H9 (cell line): ENCODE measurements around the gene SCFD2. TPM values are rescaled to one million over a fixed set of nuclear protein-coding genes. Genes with fewer than 3 reads are reported as not detected.

Experiments used
- DNase-seq: peaks from one replicate; pipeline ENCODE4 v3.0.0-alpha.2; 2017
- H2AFZ ChIP-seq: one replicate; pipeline ENCODE4 v1.6.1; 2013; ENCODE audit warnings: mild to moderate bottlenecking, low read length, control low read depth, moderate library complexity
- H2AK5ac ChIP-seq: 2 replicates; pipeline ENCODE4 v1.6.1; 2013; ENCODE audit warnings: low read length, control low read depth, mixed read lengths; ENCODE audit not compliant: insufficient read length
- H2BK120ac ChIP-seq: one replicate; pipeline ENCODE4 v1.6.1; 2013; ENCODE audit warnings: low read depth, mild to moderate bottlenecking, low read length, control low read depth, inconsistent platforms; ENCODE audit not compliant: poor library complexity, severe bottlenecking
- H2BK12ac ChIP-seq: 2 replicates; pipeline ENCODE4 v1.6.1; 2013; ENCODE audit warnings: low read length, control low read depth, mixed read lengths, low read depth; ENCODE audit not compliant: insufficient read length
- H2BK15ac ChIP-seq: 2 replicates; pipeline ENCODE4 v1.6.1; 2013; ENCODE audit warnings: low read depth, low read length, control low read depth
- H2BK20ac ChIP-seq: one replicate; pipeline ENCODE4 v1.6.1; 2013; ENCODE audit warnings: low read depth, mild to moderate bottlenecking, low read length, control low read depth, inconsistent platforms; ENCODE audit not compliant: poor library complexity, severe bottlenecking
- H2BK5ac ChIP-seq: 2 replicates; pipeline ENCODE4 v1.6.1; 2013; ENCODE audit warnings: low read length, control low read depth, mixed read lengths; ENCODE audit not compliant: insufficient read length
- H3K14ac ChIP-seq: 2 replicates; pipeline ENCODE4 v1.6.1; 2013; ENCODE audit warnings: low read length, control low read depth; ENCODE audit not compliant: insufficient read depth
- H3K18ac ChIP-seq: 2 replicates; pipeline ENCODE4 v1.6.1; 2013; ENCODE audit warnings: low read depth, mild to moderate bottlenecking, mixed read lengths, low read length, control low read depth; ENCODE audit not compliant: insufficient read length
- H3K23ac ChIP-seq: 2 replicates; pipeline ENCODE4 v1.6.1; 2013; ENCODE audit warnings: low read length, control low read depth, mixed read lengths, low read depth; ENCODE audit not compliant: insufficient read length
- H3K23me2 ChIP-seq: 2 replicates; pipeline ENCODE4 v1.6.1; 2013; ENCODE audit warnings: low read depth, mild to moderate bottlenecking, mixed read lengths, low read length, control low read depth; ENCODE audit not compliant: insufficient read length, poor library complexity, severe bottlenecking
- H3K27ac ChIP-seq: 2 replicates; pipeline ENCODE4 v1.5.1; 2013; ENCODE audit warnings: low read length, control low read depth, mixed read lengths, low read depth; ENCODE audit not compliant: insufficient read length
- H3K27me3 ChIP-seq: 2 replicates; pipeline ENCODE4 v1.6.1; 2013; ENCODE audit warnings: low read length, control low read depth, inconsistent platforms; ENCODE audit not compliant: insufficient read depth
- H3K4ac ChIP-seq: 2 replicates; pipeline ENCODE4 v1.6.1; 2013; ENCODE audit warnings: low read depth, mild to moderate bottlenecking, control low read depth, inconsistent platforms, low read length, moderate library complexity
- H3K4me1 ChIP-seq: 2 replicates; pipeline ENCODE4 v1.6.1; 2013; ENCODE audit warnings: low read length, control low read depth, inconsistent platforms; ENCODE audit not compliant: insufficient read depth
- H3K4me2 ChIP-seq: 2 replicates; pipeline ENCODE4 v1.6.1; 2013; ENCODE audit warnings: low read length, control low read depth, mixed read lengths; ENCODE audit not compliant: insufficient read length, insufficient read depth
- H3K56ac ChIP-seq: 2 replicates; pipeline ENCODE4 v1.6.1; 2013; ENCODE audit warnings: low read depth, mild to moderate bottlenecking, mixed read lengths, low read length, control low read depth; ENCODE audit not compliant: insufficient read length
- H3K79me1 ChIP-seq: 2 replicates; pipeline ENCODE4 v1.6.1; 2013; ENCODE audit warnings: low read depth, mild to moderate bottlenecking, moderate library complexity, low read length, control low read depth, inconsistent platforms; ENCODE audit not compliant: insufficient read depth, poor library complexity, severe bottlenecking
- H3K79me2 ChIP-seq: 2 replicates; pipeline ENCODE4 v1.6.1; 2013; ENCODE audit warnings: low read length, control low read depth, inconsistent platforms; ENCODE audit not compliant: insufficient read depth
- H3K9ac ChIP-seq: 2 replicates; pipeline ENCODE4 v1.6.1; 2013; ENCODE audit warnings: low read length, control low read depth, mixed read lengths; ENCODE audit not compliant: insufficient read length; ENCODE audit errors: extremely low read depth
- H3K9me3 ChIP-seq: one replicate; pipeline ENCODE4 v1.6.1; 2013; ENCODE audit warnings: low read depth, low read length, inconsistent platforms; ENCODE audit not compliant: control insufficient read depth
- H3T11ph ChIP-seq: one replicate; pipeline ENCODE4 v1.6.1; 2013; ENCODE audit warnings: mild to moderate bottlenecking, low read length, control low read depth, inconsistent platforms
- H4K20me1 ChIP-seq: one replicate; pipeline ENCODE4 v1.6.1; 2013; ENCODE audit not compliant: control insufficient read depth, insufficient read length, insufficient read depth
- H4K5ac ChIP-seq: 2 replicates; pipeline ENCODE4 v1.6.1; 2013; ENCODE audit warnings: low read depth, mild to moderate bottlenecking, mixed read lengths, low read length, control low read depth; ENCODE audit not compliant: insufficient read length
- H4K8ac ChIP-seq: replicated peaks from 2 replicates; pipeline ENCODE4 v1.6.1; 2013; ENCODE audit warnings: low read length, control low read depth, mixed read lengths, low read depth; ENCODE audit not compliant: insufficient read length
- H4K91ac ChIP-seq: 2 replicates; pipeline ENCODE4 v1.6.1; 2013; ENCODE audit warnings: low read depth, mild to moderate bottlenecking, moderate library complexity, mixed read lengths, low read length, control low read depth; ENCODE audit not compliant: insufficient read length
- H3K27ac Mint-ChIP-seq, 3 experiments: 2 replicates in 2 of 3; 3 replicates in 1 of 3; pipeline ENCODE4 v1.8.0; 2020 to 2021; ENCODE audit warnings: mixed read lengths in 3 of 3, mild to moderate bottlenecking in 1 of 3, moderate library complexity in 1 of 3
- H3K27me3 Mint-ChIP-seq: 2 replicates; pipeline ENCODE4 v1.8.0; 2021; ENCODE audit warnings: low read depth, mild to moderate bottlenecking, moderate library complexity, mixed read lengths
- H3K36me3 Mint-ChIP-seq, 3 experiments: 2 replicates in 2 of 3; 3 replicates in 1 of 3; pipeline ENCODE4 v1.8.0; 2020 to 2021; ENCODE audit warnings: low read depth in 3 of 3, mixed read lengths in 3 of 3; ENCODE audit not compliant: insufficient read depth in 1 of 3
- H3K4me1 Mint-ChIP-seq, 2 experiments: 2 replicates each; pipeline ENCODE4 v1.8.0; 2020; ENCODE audit warnings: mixed read lengths in 2 of 2
- H3K4me3 Mint-ChIP-seq, 2 experiments: 2 replicates in 1 of 2; 3 replicates in 1 of 2; pipeline ENCODE4 v1.8.0; 2020 to 2021; ENCODE audit warnings: mild to moderate bottlenecking in 2 of 2, mixed read lengths in 2 of 2, moderate library complexity in 1 of 2
- H3K9me3 Mint-ChIP-seq, 2 experiments: 2 replicates in 1 of 2; 3 replicates in 1 of 2; pipeline ENCODE4 v1.8.0; 2020; ENCODE audit warnings: mild to moderate bottlenecking in 2 of 2, mixed read lengths in 2 of 2, moderate library complexity in 1 of 2
- CTCF ChIP-seq: fragments of 200-600 bp; sonication (generic); conservative IDR thresholded peaks from 3 replicates; pipeline ENCODE4 v1.8.0; 2021; ENCODE audit warnings: antibody characterized with exemption, mild to moderate bottlenecking
- WGBS: extraction: QIAGEN DNeasy Blood & Tissue Kit; methylation state at CpG from one replicate; pipeline ENCODE4 v1.1.7; 2013; ENCODE audit warnings: missing lambda C conversion rate, low lambda C conversion rate, mixed read lengths; ENCODE audit not compliant: insufficient read length; ENCODE audit errors: extremely low coverage; 5-methylcytosine and 5-hydroxymethylcytosine counted together
- total RNA-seq: library from RNA; stranded (reverse); gene quantifications from 2 replicates; pipeline ENCODE4 v1.2.1, GENCODE V29; 2021

Gene SCFD2
- total RNA-seq, 1 experiment from 2014 or later = 10.1 TPM

- Mint-ChIP-seq H3K4me3 (no peak overlapping the region), H3K9me3 (no peaks in the 10 kb centered on the region), H3K27me3 (no peaks in the 10 kb centered on the region), H3K36me3 (no peaks in the 10 kb centered on the region), H3K27ac (no peak overlapping the region), H3K4me1 (peaks cover 5 to 7% of the 10 kb centered on the region in 2 experiments)
- Histone ChIP-seq H2AFZ (no peak overlapping the region), H3K4me1 (peaks cover 3% of the 10 kb centered on the region; the same call in 1 of the 2 replicates), H4K5ac (no peak overlapping the region), H3K27me3 (no peaks in the 10 kb centered on the region), H3K9ac (no peak overlapping the region), H3K23me2 (no peaks in the 10 kb centered on the region), H3K9me3 (no peaks in the 10 kb centered on the region), H2BK120ac (no peak overlapping the region), H3K4me2 (no peak overlapping the region), H2AK5ac (no peak overlapping the region), H2BK12ac (no peak overlapping the region), H2BK20ac (no peak overlapping the region), H3K23ac (no peak overlapping the region), H4K91ac (no peak overlapping the region), H3K14ac (no peak overlapping the region), H2BK5ac (no peak overlapping the region), H2BK15ac (no peak overlapping the region), H3K79me1 (no peaks in the 10 kb centered on the region), H4K8ac (no peak overlapping the region), H3K18ac (no peak overlapping the region), H3K4ac (no peak overlapping the region), H3K79me2 (no peaks in the 10 kb centered on the region), H4K20me1 (no peaks in the 10 kb centered on the region), H3K27ac (no peak overlapping the region), H3T11ph (no peak overlapping the region), H3K56ac (no peak overlapping the region)
- DNase-seq = no peak
- no CpG with 5 or more reads among the region's 3 CpGs for WGBS
- no peak for TF ChIP-seq CTCF
Observed at GRCh38 chr4:53068755-53069330, 297.0 kb downstream of the SCFD2 start.
